Trophoblast cell (in vitro differentiated cells and primary cell): ENCODE results near the gene BRIX1. TPM values are rescaled to one million over a fixed set of nuclear protein-coding genes. Genes with fewer than 3 reads are reported as not detected.

Experiments used
- DNase-seq, 2 donors: peaks; one replicate each; pipeline ENCODE4 v3.0.0-alpha.2; 2016
- H2AFZ ChIP-seq: 2 replicates; pipeline ENCODE4 v1.6.1; 2013; ENCODE audit warnings: low read length, moderate library complexity, mild to moderate bottlenecking; ENCODE audit not compliant: insufficient read depth, poor library complexity
- H2AK5ac ChIP-seq: 2 replicates; pipeline ENCODE4 v1.6.1; 2013; ENCODE audit warnings: mild to moderate bottlenecking, low read length
- H2BK120ac ChIP-seq: 2 replicates; pipeline ENCODE4 v1.6.1; 2013; ENCODE audit warnings: low read length, mild to moderate bottlenecking, moderate library complexity; ENCODE audit not compliant: insufficient read depth, poor library complexity
- H2BK12ac ChIP-seq: 2 replicates; pipeline ENCODE4 v1.6.1; 2013; ENCODE audit warnings: mild to moderate bottlenecking, low read length, moderate library complexity
- H2BK5ac ChIP-seq: 2 replicates; pipeline ENCODE4 v1.6.1; 2013; ENCODE audit warnings: low read length, low read depth, moderate library complexity, mild to moderate bottlenecking; ENCODE audit not compliant: poor library complexity
- H3K14ac ChIP-seq: 2 replicates; pipeline ENCODE4 v1.6.1; 2013; ENCODE audit warnings: mild to moderate bottlenecking, low read length
- H3K18ac ChIP-seq: 2 replicates; pipeline ENCODE4 v1.6.1; 2013; ENCODE audit warnings: mild to moderate bottlenecking, low read length
- H3K23ac ChIP-seq: 2 replicates; pipeline ENCODE4 v1.6.1; 2013; ENCODE audit warnings: low read length
- H3K27ac ChIP-seq: 2 replicates; pipeline ENCODE4 v1.5.1; 2013; ENCODE audit warnings: low read depth, mild to moderate bottlenecking, inconsistent platforms, low read length, moderate library complexity
- H3K27me3 ChIP-seq: 2 replicates; pipeline ENCODE4 v1.6.1; 2013; ENCODE audit warnings: inconsistent platforms, mild to moderate bottlenecking, low read length, moderate library complexity; ENCODE audit not compliant: insufficient read depth
- H3K36me3 ChIP-seq, 2 experiments: 1 replicate in 1 of 2; 2 replicates in 1 of 2; pipeline ENCODE4 v1.6.1; 2013; ENCODE audit warnings: low read length in 2 of 2, mild to moderate bottlenecking in 2 of 2, moderate library complexity in 1 of 2; ENCODE audit not compliant: insufficient read depth in 2 of 2, control insufficient read depth in 1 of 2
- H3K4ac ChIP-seq: 2 replicates; pipeline ENCODE4 v1.6.1; 2013; ENCODE audit warnings: low read depth, mild to moderate bottlenecking, low read length, moderate library complexity
- H3K4me1 ChIP-seq, 2 experiments: 1 replicate in 1 of 2; 2 replicates in 1 of 2; pipeline ENCODE4 v1.6.1; 2013; ENCODE audit warnings: low read length in 2 of 2, mild to moderate bottlenecking in 2 of 2, moderate library complexity in 1 of 2; ENCODE audit not compliant: insufficient read depth in 2 of 2, control insufficient read depth in 1 of 2
- H3K4me2 ChIP-seq: 2 replicates; pipeline ENCODE4 v1.6.1; 2013; ENCODE audit warnings: inconsistent platforms, mild to moderate bottlenecking, low read length, moderate library complexity
- H3K4me3 ChIP-seq: 2 replicates; pipeline ENCODE4 v1.5.1; 2013; ENCODE audit warnings: mild to moderate bottlenecking, low read depth, low read length, inconsistent platforms
- H3K79me1 ChIP-seq: one replicate; pipeline ENCODE4 v1.6.1; 2013; ENCODE audit warnings: low read length
- H3K79me2 ChIP-seq: 2 replicates; pipeline ENCODE4 v1.6.1; 2013; ENCODE audit warnings: low read length, mild to moderate bottlenecking; ENCODE audit not compliant: control insufficient read depth, insufficient read depth, poor library complexity
- H3K9ac ChIP-seq: 2 replicates; pipeline ENCODE4 v1.6.1; 2013; ENCODE audit warnings: mild to moderate bottlenecking, low read length
- H3K9me3 ChIP-seq: 2 replicates; pipeline ENCODE4 v1.6.1; 2013; ENCODE audit warnings: low read depth, mild to moderate bottlenecking, control low read depth, inconsistent platforms, low read length; ENCODE audit not compliant: insufficient read depth
- H4K12ac ChIP-seq: 2 replicates; pipeline ENCODE4 v1.6.1; 2013; ENCODE audit warnings: low read depth, mild to moderate bottlenecking, low read length, moderate library complexity
- H4K8ac ChIP-seq: 2 replicates; pipeline ENCODE4 v1.6.1; 2013; ENCODE audit warnings: low read depth, mild to moderate bottlenecking, low read length, moderate library complexity
- H4K91ac ChIP-seq: one replicate; pipeline ENCODE4 v1.6.1; 2013; ENCODE audit warnings: low read depth, mild to moderate bottlenecking, low read length, moderate library complexity
- WGBS: extraction: QIAGEN DNeasy Blood & Tissue Kit; methylation state at CpG from one replicate; pipeline ENCODE4 v1.1.7; 2013; ENCODE audit warnings: missing lambda C conversion rate; ENCODE audit not compliant: insufficient read length, insufficient coverage; ENCODE audit errors: extremely low coverage; 5-methylcytosine and 5-hydroxymethylcytosine counted together
- polyA plus RNA-seq: library from polyadenylated mRNA; stranded (reverse); fragments of 200-250 nt; gene quantifications from 2 replicates; pipeline ENCODE4 v1.2.3, GENCODE V29; 2013

The BRIX1 gene, protein sequence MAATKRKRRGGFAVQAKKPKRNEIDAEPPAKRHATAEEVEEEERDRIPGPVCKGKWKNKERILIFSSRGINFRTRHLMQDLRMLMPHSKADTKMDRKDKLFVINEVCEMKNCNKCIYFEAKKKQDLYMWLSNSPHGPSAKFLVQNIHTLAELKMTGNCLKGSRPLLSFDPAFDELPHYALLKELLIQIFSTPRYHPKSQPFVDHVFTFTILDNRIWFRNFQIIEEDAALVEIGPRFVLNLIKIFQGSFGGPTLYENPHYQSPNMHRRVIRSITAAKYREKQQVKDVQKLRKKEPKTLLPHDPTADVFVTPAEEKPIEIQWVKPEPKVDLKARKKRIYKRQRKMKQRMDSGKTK
- polyA plus RNA-seq = 49.2 and 53.1 TPM in 2 replicates

DNA sequence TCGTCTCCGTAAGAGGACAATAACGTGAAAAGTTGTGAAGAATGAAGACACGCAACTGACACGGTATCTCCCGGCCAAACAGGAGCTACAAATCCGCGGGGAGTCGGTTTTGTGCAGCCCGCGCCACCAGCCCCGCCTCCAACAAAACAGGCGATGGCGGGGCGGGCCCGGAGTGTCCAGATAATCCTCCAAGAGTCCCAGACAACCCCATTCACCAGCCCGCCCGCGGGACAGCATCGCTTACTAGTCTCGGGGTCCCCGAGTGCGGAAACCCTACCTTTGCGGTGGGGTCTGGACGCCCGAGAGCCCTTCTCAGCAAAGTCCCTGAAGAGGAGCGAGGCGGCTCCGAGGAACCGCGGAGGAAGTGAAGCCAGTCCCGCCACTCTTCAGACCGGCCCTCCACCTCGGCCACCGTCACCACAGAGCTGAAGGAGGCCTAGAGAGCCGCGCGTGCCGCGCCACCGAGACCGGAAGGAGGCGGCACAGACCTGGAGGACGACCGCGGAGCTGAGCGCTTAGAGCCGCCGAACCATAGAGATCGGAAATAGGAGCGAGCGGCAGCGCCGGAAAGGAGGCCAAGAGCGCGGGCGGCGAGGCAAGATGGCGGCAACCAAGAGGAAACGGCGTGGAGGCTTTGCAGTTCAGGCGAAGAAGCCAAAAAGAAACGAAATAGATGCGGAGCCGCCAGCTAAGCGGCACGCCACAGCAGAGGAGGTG, at the start of gene BRIX1, which contains the start of gene RAD1:
BRIX1 (plus strand) TSS at position 573 of the 717 bp plus-strand sequence; CDS start at position 601, 28 bp downstream.
RAD1 (minus strand) TSS at position 366 of the 717 bp plus-strand sequence. CDS start 612 bp downstream, outside the sequence.
- Histone ChIP-seq H3K18ac (peak within 1 kb of the TSS; percentile 99), H3K4ac (peak within 1 kb of the TSS; percentile 98), H3K27ac (peak within 1 kb of the TSS; percentile 93), H3K9me3 (no peaks in the 10 kb centered on the region), H3K9ac (peak within 1 kb of the TSS; percentile 90), H3K79me1 (peaks cover 6% of the 10 kb centered on the region), H4K8ac (peak within 1 kb of the TSS; percentile 99), H2BK12ac (no peak within 1 kb of the TSS), H3K4me1 (peaks cover 0 to 2% of the 10 kb centered on the region in 2 experiments), H2AFZ (peak within 1 kb of the TSS; percentile 92), H3K79me2 (peaks cover 8% of the 10 kb centered on the region), H3K4me3 (peak within 1 kb of the TSS; percentile 89), H3K23ac (no peak within 1 kb of the TSS), H3K14ac (peak within 1 kb of the TSS; percentile 90), H3K4me2 (peak within 1 kb of the TSS; percentile 66), H4K91ac (peak within 1 kb of the TSS; percentile 97), H3K36me3 (peaks cover 2 to 6% of the 10 kb centered on the region in 2 experiments), H2AK5ac (peak within 1 kb of the TSS; percentile 96), H4K12ac (peak within 1 kb of the TSS; percentile 79), H2BK5ac (peak within 1 kb of the TSS; percentile 95), H2BK120ac (peak within 1 kb of the TSS; percentile 81), H3K27me3 (no peaks in the 10 kb centered on the region)
- peak; percentile 97 to 98 for DNase-seq
- no CpG with 5 or more reads among the region's 67 CpGs for WGBS

DNA sequence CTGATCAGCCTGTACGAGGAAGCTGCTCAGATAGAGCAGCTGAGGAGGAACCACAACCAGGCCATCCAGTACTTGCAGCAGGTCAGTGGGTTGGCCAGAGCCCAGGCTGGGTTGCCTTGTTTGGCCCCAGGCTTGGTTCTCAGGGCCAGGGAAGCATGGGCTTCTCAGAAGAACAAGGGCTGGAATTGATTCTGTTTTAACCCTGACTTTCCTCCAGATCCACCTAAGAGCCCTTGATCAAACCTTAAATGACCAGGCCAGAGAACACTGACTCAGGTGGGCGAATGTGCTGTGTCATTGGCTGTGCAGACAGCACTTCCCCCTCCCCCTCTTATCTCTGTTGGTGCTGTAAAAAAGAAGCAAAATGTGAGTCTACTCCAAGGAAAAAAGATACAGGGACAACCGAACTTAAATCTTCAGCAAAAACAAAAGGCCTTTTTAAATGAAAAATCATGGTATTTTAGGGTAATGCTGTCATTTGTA, 48.5 kb upstream of the BRIX1 start:
- Histone ChIP-seq H3K23ac (peak overlapping the region; percentile 34), H4K12ac (no peak overlapping the region), H2AFZ (peak overlapping the region; percentile 50), H3K27me3 (no peaks in the 10 kb centered on the region), H3K4me3 (no peak overlapping the region), H2BK120ac (no peak overlapping the region), H3K36me3 (no peaks in the 10 kb centered on the region), H2BK12ac (peak overlapping the region; percentile 0), H3K4me2 (no peak overlapping the region), H4K8ac (peak overlapping the region; percentile 8), H3K18ac (peak overlapping the region; percentile 0), H3K9me3 (no peaks in the 10 kb centered on the region), H3K4ac (no peak overlapping the region), H3K9ac (peak overlapping the region; percentile 5), H2BK5ac (peak overlapping the region; percentile 10), H3K14ac (peak overlapping the region; percentile 0), H3K79me1 (peaks cover 5% of the 10 kb centered on the region), H3K79me2 (no peaks in the 10 kb centered on the region), H4K91ac (no peak overlapping the region), H3K4me1 (peaks cover 5% of the 10 kb centered on the region in 2 experiments), H2AK5ac (no peak overlapping the region), H3K27ac (peak overlapping the region; percentile 30)
- DNase-seq = no peak
- no CpG with 5 or more reads among the region's 3 CpGs for WGBS

DNA sequence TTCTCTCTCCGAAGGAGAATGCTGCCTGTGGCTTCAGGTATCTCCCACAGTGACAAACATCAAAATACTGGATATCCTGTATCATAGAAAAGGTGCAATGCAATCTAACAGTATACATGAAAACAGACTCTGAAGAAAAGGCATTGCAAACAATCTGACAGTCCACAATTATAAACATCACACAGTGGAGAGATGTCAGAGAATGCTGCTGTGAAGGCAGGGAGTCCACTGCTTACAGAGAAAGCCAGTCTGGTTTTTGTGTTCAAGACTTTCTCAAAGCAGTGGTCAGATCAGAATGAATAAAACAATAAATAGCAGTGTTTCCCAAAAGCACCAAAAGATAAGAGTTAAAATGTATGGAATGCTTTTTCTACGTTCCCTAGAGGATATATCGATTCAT, 47.9 kb upstream of the BRIX1 start:
- no peak overlapping the region for H2AK5ac ChIP-seq
- no peak overlapping the region for H2BK12ac ChIP-seq
- no peak overlapping the region for H4K8ac ChIP-seq
- H2AFZ ChIP-seq = no peak overlapping the region
- DNase-seq = no peak
- no peak overlapping the region for H3K4me3 ChIP-seq
- no peak overlapping the region for H3K9ac ChIP-seq
- H3K23ac ChIP-seq = no peak overlapping the region
- H3K79me2 ChIP-seq = no peaks in the 10 kb centered on the region
- no peak overlapping the region for H3K4ac ChIP-seq
- no peak overlapping the region for H4K12ac ChIP-seq
- H3K27me3 ChIP-seq = no peaks in the 10 kb centered on the region
- no peak overlapping the region for H3K4me2 ChIP-seq
- H2BK120ac ChIP-seq = no peak overlapping the region
- H3K36me3 ChIP-seq = no peaks in the 10 kb centered on the region
- peaks cover 5% of the 10 kb centered on the region for H3K79me1 ChIP-seq
- WGBS = no CpG with 5 or more reads among the region's 3 CpGs
- H3K9me3 ChIP-seq = no peaks in the 10 kb centered on the region
- no peak overlapping the region for H3K27ac ChIP-seq
- peaks cover 5% of the 10 kb centered on the region in 2 experiments for H3K4me1 ChIP-seq
- H4K91ac ChIP-seq = no peak overlapping the region
- H3K18ac ChIP-seq = no peak overlapping the region
- H2BK5ac ChIP-seq = no peak overlapping the region
- H3K14ac ChIP-seq = no peak overlapping the region

DNA sequence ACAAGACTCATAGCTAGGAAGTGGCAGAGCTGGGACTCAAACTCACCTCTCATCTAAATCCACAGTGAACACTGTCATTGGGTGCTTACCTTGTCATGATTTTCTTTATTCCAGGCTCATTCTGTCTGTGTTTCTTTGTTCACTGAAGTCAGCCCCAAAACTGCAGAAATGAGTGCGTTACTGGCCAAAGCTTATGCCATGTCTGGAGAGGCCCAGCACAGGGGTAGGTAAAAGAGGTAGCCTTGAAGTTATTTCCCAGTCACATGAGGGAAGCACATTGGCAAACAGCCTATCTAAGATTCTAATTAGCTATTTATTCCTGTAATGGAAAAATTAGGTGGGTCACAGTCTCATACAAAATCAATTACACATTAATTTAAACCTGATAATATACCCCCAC, 46.7 kb upstream of the BRIX1 start:
- Histone ChIP-seq H4K91ac (no peak overlapping the region), H3K27me3 (no peaks in the 10 kb centered on the region), H3K18ac (no peak overlapping the region), H3K9me3 (no peaks in the 10 kb centered on the region), H3K4me2 (no peak overlapping the region), H3K4ac (no peak overlapping the region), H3K79me2 (no peaks in the 10 kb centered on the region), H2BK120ac (no peak overlapping the region), H3K4me3 (no peak overlapping the region), H2AFZ (no peak overlapping the region), H2AK5ac (no peak overlapping the region), H2BK12ac (no peak overlapping the region), H3K27ac (no peak overlapping the region), H3K9ac (no peak overlapping the region), H2BK5ac (no peak overlapping the region), H3K14ac (no peak overlapping the region), H3K36me3 (no peaks in the 10 kb centered on the region), H3K4me1 (peaks cover 5% of the 10 kb centered on the region in 2 experiments), H4K8ac (no peak overlapping the region), H4K12ac (no peak overlapping the region), H3K23ac (no peak overlapping the region), H3K79me1 (peaks cover 5% of the 10 kb centered on the region)
- WGBS = no CpG with 5 or more reads among the region's 1 CpG
- no peak for DNase-seq
